ENCODE results near the gene DMPK.
"Not testable (repeated sequence)": the region's sequence is repeated elsewhere in the genome, so short reads cannot be mapped to it uniquely, and the experiment has no call there.

Gene DMPK

GRCh38 chr19:45768984-45769782 is 13.1 kb downstream of the DMPK start, which contains the start of gene SIX5:
TSS of gene SIX5 (minus strand) at chr19:45769252. CDS start at chr19:45768844, 408 bp downstream.
- peak; percentile 84 for DNase-seq (ENCODE audit: low read depth, low spot score)

DNA sequence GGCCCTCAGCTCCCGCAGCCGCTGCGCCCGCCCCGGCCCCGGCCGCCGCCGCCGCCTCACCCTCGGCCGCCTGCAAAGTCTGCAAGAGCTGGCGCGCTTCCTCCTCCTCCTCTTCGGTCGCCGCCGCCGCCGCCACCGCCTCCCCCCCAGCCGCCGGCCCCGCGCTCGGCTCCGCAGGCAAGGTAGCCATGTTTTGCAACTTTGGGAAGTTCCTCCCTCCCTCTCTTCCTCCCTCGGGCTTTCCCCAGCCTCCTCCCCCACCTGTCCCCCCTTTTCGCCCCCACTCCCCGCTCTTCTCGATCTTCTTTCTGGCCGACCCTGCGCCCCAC is 13.7 kb downstream of the DMPK start:
- no peak for DNase-seq (ENCODE audit: low read depth, low spot score)

GRCh38 chr19:45767881-45768654 is 14.2 kb downstream of the DMPK start:
- DNase-seq (ENCODE audit: low read depth, low spot score): no peak

- no peak for DNase-seq (ENCODE audit: low read depth, low spot score)
Measured at GRCh38 chr19:45767410-45767880, 14.8 kb downstream of the DMPK start.

DNA sequence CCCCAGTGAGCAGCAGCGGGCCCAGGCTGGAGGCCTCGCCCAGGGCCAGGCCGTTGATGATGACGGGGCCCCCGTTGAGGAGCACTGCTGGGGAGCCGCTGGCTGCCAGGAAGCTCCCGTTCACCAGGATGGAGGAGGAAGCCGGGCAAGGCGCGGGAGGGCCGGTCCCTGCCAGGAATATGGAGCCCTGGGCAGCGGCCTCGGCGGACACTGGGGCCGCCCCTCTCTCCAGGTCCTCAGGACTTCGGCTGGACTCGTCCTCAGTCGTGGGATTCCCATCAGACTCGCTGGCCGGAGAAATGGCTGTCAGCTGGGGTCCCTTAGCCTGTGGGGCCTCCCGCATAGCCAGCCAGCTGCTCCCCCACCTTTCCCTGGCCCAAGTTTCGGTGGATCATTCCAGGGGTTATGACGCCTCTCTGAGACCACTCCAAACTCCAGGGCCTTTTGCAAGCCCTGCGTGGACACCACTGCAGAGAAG is 15.4 kb downstream of the DMPK start:
- DNase-seq (ENCODE audit: low read depth, low spot score): no peak

DNA sequence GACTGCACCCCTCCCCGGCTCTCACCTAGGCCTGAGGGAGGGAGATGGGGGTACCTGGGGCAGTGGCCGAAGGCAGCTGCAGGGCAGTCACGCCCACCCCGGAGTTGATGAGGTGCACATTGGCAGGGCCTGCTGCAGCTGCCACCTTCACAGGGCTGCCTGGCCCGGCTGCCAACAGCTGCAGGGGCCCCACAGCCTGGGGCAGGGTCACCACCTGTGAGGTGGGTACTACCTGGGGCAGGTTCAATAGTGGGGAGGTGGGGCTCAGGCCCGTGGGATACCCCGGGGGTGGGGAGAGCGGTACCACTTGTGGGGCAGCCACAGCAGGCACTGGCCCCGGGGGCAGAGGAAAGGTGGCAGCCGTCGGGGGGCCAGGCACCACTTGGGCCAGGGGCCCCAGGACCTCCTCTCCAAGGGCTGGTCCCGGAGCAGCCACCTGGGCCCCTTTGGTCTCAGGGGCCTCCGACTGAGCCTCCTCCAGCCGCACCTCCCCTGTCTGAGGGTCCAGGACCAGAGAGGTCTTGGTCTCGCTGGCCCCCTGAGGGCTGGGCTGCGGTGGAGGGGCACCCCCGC is 15.9 kb downstream of the DMPK start:
- no peak for DNase-seq (ENCODE audit: low read depth, low spot score)

DNA sequence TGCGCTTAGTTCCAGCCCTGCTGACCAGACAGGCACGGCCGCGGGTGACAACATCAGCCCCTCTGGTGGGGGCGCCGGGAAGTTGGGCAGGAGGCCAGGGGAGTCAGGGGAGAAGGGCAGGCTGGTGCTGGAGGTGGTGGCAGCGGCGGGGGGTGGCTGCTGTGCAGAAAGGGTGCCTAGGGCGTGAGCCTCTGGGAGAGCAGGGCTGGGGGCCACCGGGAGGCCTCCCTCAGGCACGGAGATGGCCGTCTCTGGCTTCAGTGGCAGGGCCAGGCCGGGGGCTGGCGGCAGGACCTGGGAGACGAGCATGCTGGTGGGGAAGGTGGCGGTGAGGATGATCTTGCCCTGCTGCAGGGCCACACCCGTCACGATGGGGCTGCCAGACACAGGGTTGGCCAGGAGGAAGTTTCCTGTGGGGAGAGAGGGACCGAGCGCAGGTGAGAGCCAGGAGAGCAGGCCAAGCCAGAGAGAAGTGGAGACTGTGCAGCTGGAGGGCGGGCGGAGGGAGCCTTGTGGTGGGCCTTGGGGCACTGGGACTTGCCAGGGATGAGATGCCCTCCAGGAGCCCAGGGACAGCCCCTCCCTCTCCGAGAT is 16.5 kb downstream of the DMPK start:
- DNase-seq (ENCODE audit: low read depth, low spot score): no peak

GRCh38 chr19:45764945-45765701 is 17.2 kb downstream of the DMPK start:
- no peak for DNase-seq (ENCODE audit: low read depth, low spot score)

DNA sequence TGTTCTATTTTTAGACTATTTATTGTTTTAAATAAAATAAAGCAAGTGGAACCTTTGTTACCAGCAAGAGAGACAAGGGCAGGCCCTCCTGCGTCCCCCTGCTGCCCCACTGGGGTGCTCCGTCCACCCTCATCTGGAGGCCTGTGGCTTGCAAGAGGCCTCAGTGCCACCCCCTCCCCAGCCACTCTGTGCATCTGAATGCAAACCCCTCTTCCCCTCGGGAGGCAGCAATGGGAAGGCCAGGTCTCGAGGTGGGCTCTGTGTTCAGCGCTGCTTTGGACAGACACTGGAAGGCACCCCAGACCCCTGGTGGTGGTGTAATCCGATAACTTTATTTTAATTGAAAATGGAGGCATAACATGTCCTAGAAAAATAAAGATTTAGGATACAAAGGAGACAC is 17.8 kb downstream of the DMPK start:
- no peak for DNase-seq (ENCODE audit: low read depth, low spot score)

DNA sequence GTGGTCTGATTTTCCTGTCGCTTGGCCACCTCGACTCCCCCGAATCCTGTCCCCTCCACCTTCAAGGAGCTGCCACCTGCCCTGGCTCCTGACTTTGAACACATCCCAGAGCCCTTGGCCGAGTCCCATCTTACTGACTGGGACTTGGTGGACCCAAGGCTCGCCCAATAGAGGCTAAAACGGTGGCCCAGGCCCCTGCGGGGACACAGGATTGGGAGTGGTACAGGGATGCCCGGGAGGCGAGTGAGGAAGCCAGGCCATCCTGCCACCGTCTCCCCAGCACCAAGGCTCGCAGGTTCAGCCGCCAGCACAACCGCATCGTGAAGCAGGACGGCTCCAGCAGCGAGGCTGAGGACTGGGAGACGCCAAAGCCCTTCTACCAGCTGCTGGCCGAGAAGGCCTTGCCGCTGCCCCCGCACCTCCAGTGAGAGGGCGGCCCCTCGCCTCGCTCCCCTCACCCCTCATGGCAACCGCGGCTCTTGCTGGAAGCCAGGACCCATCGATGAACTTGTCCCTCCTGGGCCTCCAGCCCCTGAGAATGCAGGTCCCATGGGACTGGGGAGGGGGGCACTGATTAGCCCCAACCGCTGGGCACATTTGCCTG is 18.5 kb downstream of the DMPK start:
- DNase-seq (ENCODE audit: low read depth, low spot score): no peak

DNA sequence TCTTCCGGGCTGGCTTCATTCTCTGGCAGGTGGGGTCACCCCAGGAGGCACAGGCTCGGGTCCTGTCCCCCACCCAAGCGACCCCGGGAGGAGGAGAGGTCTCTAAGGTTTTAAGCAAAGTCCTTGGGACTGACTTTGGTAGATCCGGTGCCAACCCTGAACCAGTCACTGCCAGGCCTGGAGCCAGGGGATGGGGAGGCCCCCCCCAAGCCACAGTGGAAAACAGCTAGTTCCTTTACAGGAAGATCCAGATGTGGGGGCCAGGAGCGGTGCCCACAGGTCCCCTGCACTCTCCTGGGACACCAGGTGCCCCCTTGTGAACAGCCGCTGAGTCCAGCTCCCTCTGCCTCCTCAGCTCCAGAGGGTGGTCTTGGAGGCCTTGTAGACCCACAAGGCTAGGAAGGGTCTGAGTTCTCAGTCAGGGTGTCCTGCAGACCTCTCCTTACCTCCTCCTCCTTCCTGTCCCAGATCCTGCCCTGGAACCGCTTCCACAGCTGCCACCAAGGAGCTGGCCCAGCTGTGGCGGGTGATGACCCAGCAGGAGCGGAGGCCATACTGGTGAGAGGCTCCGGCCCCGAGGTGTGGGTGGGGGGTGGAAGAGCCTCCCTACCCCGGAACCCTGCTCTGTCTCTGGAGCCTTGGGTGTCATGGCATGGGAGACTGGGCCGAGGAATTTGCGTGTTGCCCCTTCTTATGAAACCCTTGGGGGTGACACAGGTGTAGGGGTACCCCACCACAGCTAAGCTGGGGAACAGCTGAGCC is 19.2 kb downstream of the DMPK start:
- no peak for DNase-seq (ENCODE audit: low read depth, low spot score)

DNA sequence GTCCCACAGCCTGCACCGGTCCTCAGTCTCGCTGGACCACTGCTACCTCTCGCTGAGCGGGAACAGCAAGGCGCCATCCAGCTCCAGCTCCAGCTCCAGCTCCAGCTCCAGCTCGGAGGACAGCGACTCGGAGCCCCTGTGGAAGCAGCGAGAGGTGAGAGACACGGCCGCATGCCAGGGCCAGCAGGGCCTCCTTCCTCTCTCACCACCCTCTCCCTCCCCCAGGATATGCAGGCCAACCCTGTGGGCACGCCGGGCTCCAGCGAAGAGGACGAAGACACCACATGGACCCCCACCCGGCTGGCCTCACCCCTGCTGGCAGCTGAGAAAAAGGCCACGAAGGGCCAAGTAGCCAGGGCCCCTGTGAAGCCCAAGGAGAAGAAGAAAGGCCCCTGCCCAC is 20.6 kb downstream of the DMPK start:
- DNase-seq (ENCODE audit: low read depth, low spot score): no peak

DNA sequence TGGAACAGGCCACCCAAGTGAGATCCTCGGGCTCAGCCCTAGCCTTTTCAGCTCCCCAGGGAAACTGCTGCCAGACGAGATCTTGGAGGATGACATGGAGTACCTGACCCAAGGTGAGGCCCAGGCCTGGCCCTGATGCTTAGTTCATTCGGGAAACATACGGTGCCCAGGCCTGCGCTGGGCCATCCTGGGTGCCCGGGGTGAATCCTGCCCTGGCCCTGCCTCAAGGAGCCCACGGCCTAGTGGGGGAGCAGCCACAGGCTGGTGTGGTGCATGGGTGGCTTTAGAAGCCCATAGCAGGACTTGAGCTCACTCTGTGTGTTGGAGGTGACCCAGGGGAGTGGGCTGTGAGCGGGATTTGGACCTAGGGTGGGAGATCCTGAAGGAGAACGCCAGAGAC is 23.4 kb downstream of the DMPK start:
- no peak for DNase-seq (ENCODE audit: low read depth, low spot score)

DNA sequence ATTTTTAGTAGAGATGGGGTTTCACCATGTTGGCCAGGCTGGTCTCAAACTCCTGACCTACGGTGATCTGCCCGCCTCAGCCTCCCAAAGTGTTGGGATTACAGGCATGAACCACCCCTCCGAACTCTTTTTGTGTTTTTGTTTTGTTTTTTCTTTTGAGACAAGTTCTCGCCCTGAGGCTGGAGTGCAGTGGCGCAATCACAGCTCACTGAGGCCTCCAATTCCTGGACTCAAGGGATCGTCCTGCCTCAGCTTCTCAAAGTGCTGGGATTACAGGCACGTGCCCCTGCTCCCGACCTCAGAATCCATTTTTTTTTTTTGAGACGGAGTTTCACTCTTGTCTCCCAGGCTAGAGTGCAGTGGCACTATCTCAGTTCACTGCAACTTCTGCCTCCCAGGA is 24.6 kb downstream of the DMPK start:
- DNase-seq (ENCODE audit: low read depth, low spot score): no peak

DNA sequence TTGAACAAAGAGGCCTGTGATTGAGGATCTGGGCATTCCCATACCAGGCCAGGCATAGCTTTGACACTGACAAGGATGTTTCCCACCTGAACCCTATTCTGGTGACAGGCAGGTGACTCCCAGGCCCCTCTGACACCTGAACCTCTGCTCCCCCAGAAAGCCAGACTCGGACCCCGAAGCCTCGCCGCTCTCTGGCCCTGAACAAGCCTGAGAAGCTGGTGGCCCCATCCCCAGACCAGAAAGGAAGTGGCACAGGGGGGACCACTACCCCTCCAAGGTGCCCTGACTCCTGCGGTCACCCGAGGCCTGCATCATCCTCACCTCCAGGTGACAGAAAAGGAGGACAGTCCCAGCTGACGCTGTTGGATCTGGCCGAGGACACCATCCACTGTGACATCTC is 28.0 kb downstream of the DMPK start:
- no peak for DNase-seq (ENCODE audit: low read depth, low spot score)

GRCh38 chr19:45753548-45753947 is 28.7 kb downstream of the DMPK start:
- DNase-seq (ENCODE audit: low read depth, low spot score): no peak

DNA sequence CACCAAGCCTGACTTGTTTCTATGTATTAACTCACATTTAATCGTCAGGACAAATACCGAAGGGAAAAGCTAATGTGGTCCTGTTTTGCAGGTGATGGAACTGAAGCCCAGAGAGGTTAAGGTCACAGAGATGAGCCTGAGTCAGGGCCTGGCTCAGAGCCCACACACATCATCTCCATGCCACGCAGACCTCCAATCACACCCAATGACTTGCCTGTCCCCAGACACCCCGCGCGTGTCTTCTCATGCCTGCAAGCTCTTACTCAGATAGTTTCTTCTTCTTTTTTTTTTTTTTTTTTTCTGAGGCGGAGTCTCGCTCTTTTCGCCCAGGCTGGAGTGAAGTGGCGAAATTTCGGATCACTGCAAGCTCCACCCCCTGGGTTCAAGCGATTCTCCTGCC is 29.7 kb downstream of the DMPK start:
- no peak for DNase-seq (ENCODE audit: low read depth, low spot score)

DNA sequence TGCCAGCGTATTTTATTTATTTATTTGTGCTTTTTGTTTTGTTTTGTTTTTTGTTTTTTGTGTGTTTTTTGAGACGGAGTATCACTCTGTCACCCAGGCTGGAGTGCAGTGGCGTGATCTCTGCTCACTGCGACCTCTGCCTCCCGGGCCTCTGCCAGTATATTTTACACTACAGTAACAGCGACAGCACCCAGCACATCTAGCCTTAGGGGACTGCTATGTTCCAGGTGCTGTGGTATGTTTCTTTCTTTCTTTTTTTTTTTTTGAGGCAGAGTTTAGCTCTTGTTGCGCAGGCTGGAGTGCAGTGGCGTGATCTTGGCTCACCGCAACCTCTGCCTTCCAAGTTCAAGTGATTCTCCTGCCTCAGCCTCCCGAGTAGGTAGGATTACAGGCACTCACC is 30.8 kb downstream of the DMPK start:
- DNase-seq (ENCODE audit: low read depth, low spot score): not testable (repeated sequence)

- DNase-seq (ENCODE audit: low read depth, low spot score): no peak
Measured at GRCh38 chr19:45747513-45747912, 34.8 kb downstream of the DMPK start.

- DNase-seq (ENCODE audit: low read depth, low spot score): no peak
Measured at GRCh38 chr19:45746866-45747265, 35.4 kb downstream of the DMPK start.
